Panc1 (cell line): ENCODE results near the gene NKAPL.

Experiments
- POLR2AphosphoS5 ChIP-seq: IDR thresholded peaks from 2 replicates; pipeline ENCODE4 v1.6.1; 2012; ENCODE audit warnings: mild to moderate bottlenecking, low read depth, low read length, moderate library complexity
- TF ChIP-seq, protein P1 (sequence below): fragments of 450-650 bp; IDR thresholded peaks from 2 replicates; pipeline ENCODE4 v1.5.1; 2017; ENCODE audit warnings: mild to moderate bottlenecking

GRCh38 chr6:28215425-28215824 is 43.7 kb upstream of the NKAPL start:
- TF ChIP-seq, protein P1, sequence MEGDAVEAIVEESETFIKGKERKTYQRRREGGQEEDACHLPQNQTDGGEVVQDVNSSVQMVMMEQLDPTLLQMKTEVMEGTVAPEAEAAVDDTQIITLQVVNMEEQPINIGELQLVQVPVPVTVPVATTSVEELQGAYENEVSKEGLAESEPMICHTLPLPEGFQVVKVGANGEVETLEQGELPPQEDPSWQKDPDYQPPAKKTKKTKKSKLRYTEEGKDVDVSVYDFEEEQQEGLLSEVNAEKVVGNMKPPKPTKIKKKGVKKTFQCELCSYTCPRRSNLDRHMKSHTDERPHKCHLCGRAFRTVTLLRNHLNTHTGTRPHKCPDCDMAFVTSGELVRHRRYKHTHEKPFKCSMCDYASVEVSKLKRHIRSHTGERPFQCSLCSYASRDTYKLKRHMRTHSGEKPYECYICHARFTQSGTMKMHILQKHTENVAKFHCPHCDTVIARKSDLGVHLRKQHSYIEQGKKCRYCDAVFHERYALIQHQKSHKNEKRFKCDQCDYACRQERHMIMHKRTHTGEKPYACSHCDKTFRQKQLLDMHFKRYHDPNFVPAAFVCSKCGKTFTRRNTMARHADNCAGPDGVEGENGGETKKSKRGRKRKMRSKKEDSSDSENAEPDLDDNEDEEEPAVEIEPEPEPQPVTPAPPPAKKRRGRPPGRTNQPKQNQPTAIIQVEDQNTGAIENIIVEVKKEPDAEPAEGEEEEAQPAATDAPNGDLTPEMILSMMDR: no peak
- peak; percentile 45; the same call in 1 of the 2 replicates for TF ChIP-seq POLR2AphosphoS5
